Activated CD4-positive, CD25-positive, alpha-beta regulatory T cell treated with anti-CD3 and anti-CD28 coated beads, Interleukin-2, amount 50 U/mL, for 72 hours (primary cell): ENCODE results near the gene BECN2.
"Not testable (repeated sequence)": the region's sequence is repeated elsewhere in the genome, so short reads cannot be mapped to it uniquely, and the experiment has no call there.

ENCODE experiments used
- DNase-seq: peaks from one replicate; pipeline ENCODE4 v3.0.0; 2021

The BECN2 gene

DNA sequence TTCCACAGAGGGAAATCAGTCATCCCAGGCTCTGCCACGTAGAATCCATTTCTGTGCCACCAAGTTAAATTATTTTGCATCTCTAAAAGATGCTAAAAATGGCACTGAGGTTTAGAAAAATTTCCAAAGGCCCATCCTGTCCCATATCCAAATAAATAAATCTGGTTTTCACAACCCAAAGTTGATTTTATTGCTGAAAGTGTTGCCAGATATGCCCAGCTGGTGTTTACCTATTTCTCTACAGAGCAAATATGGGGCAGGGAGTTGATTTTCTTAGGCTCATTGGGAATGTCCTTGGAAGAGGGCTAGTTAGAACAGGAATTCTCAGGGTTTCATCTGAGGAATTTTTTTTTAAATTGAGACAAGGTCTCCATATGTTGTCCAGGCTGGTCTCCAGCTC lies 22.4 kb downstream of the BECN2 start:
- DNase-seq, result no peak

DNA sequence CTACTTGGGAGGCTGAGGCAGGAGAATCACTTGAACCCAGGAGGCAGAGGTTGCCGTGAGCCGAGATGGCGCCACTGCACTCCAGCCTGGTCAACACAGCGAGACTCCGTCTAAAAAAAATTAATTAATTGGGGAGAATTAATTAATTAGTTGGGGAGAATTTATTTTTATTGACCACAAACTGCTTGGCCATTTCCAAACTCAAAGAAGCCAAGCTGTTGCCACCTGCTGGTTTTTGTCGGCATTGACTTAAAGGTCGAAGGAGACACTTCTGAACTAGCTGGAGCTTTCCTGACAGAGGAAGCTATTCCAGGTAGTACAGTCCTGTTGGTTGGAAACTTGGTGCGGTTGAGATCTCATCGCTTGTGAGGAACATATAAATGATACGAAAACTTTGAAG lies 28.2 kb downstream of the BECN2 start:
- no peak for DNase-seq

DNA sequence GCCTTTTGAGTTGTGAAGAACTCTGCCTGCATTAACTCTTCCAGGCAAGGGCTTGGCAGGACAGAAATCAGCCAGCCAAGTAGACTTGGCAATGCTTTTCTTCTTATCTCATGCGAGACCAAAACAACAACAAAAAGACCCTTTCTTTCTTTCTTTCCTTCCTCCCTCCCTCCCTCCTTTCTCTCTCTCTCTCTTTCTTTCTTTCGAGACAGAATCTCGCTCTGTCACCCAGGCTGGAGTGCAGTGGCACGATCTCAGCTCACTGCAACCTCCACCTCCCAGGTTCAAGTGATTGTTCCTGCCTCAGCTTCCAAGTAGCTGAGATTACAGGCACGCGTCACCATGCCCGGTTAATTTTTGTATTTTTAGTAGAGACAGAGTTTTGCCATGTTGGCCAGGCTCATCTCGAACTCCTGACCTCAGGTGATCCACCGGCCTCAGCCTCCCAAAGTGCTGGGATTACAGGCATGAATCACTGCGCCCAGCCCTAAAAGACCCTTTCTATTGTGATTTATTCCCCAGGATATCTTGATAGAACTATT lies 30.9 kb downstream of the BECN2 start:
- not testable (repeated sequence) for DNase-seq

DNA sequence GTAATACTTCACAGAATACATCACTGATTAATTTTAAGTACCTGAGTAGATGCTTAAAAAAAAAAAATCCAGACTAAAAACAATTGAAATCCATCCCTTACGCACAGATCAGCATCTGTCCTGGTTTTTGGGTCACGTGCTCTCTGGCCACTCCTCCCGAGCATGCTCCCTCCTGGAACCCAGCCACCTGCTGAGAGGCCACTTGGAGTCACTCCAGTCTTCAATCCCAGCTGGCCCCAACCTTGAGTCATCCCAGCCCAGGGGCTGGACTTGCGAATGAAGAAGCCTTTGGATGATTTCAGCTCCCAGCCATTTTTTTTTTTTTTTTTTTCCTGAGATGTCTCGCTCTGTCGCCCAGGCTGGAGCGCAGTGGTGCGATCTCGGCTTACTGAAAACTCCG lies 32.5 kb downstream of the BECN2 start:
- DNase-seq, result no peak

DNA sequence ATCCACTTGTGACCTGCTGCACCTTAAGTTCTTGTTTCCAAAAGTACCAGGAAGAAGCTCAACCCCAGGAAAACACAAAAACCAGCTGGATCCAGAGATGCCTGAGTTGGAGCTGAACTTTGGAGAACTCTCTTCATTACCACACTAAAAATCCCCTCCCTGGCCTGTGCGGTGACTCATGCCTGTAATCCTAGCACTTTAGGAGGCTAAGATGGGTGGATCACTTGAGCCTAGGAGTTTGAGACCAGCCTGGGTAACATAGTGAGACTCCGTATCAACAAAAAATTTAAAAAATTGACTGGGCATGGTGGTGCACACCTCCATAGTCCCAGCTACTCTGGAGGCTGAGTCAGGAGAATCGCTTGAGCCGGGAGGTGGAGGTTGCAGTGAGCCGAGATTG lies 35.2 kb downstream of the BECN2 start:
- no peak for DNase-seq

DNA sequence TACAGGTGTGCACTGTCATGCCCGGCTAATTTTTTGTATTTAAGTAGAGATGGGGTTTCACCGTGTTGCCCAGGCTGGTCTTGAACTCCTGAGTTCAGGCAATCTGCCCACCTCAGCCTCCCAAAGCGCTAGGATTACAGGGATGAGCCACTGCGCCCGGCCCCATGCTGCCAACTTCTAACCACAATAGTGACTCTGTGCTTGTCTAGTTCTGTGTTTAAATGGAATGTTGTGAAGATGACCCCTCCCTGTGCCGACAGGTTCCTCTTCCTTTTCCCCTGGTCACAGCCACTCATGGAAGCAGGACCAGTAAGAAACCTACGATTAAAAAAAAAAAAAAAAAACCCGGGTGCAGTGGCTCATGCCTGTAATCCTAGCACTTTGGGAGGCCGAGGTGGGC lies 36.6 kb downstream of the BECN2 start:
- DNase-seq, result no peak

DNA sequence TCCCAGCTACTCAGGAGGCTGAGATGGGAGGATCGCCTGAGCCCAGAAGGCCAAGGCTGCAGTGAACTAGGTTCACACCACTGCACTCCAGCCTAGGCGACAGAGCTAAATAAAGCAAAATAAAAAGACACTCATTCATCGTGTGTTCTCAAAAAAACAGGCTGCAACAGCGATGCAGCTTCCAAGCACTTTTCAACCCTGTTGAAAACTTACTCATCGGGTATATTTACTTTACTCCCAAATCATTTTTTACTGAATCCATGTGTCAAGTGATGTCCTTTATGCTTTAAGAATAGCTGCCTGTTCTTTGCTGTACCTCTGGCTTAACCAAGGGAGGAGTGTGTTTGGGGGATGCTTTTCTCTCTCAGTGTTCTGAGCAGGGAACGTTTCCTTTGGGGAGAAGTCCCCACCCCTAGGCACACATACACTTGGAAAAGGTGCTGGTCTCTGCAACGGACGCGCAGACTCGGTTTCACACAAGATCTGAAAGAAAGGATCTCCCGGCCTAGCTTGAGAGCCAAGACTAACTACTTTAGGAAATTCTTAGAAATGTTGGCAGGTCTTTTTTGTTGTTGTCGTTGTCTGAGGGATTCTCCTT lies 39.9 kb downstream of the BECN2 start:
- DNase-seq, result no peak

DNA sequence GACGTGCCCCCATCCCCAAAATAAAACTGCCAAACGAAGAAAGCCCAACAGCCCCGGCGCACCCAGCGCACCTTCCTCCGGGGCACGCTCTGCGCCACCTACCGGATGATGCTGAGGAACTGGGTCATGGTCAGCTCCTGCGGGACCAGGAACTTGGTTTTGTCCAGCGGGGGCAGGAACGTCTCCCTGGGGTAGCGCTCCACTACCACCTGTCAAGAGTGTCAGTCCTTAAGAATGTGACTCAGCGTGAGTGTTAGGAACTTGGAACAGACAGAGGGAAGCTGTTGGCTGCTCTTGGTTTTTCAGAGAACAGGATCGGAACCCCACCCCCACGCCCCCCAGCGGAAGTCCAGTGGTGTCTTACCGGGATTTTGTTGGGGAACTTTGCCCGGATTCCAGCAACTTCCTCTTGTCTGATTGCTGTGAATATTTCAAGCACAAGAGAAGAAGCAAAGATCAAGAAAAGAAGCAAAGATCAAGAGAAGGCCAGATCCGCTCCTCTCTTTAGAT lies 40.9 kb downstream of the BECN2 start:
- DNase-seq, result peak; percentile 52

DNA sequence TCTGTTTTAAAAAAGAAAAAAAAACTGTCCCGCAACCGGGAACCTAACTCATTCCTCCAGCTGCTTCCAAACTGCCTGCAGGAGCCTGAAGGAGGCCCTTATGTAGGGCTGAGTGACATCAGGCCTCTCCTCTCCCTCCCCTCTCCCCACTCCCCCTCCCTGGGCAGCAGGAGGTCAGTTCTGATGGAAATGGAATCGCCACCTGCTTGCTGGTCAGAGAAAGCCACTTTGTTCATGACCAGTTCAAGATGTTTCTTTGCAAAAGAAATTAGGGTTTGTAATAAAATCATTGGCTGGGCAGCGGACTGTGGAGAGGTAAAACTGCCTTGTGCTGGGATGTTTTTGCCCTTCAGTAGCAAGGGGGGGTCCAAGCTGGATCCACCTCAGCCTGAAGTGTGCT lies 41.5 kb downstream of the BECN2 start, which contains the start of gene MAP1LC3C:
Gene MAP1LC3C (minus strand): TSS at position 73 of the 400 bp plus-strand sequence. CDS start 90 bp downstream, outside the sequence.
- no peak for DNase-seq

DNA sequence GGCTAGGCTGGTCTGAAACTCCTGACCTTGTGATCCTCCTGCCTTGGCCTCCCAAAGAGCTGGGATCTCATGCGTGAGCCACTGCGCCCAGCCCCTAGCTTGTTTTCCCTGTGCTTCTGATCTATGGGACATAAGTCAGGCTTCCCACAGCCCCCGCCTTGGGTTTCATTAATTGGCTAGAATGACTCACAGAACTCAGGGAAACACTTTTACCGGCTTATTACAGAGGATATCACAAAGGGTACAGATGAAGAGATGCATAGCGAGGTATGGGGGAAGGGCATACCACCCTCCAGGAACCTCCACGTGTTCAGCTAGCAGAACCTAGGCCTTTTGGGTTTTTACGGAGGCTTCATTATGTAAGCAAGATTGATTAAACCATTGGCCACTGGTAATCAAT lies 42.9 kb downstream of the BECN2 start:
- DNase-seq, result no peak

DNA sequence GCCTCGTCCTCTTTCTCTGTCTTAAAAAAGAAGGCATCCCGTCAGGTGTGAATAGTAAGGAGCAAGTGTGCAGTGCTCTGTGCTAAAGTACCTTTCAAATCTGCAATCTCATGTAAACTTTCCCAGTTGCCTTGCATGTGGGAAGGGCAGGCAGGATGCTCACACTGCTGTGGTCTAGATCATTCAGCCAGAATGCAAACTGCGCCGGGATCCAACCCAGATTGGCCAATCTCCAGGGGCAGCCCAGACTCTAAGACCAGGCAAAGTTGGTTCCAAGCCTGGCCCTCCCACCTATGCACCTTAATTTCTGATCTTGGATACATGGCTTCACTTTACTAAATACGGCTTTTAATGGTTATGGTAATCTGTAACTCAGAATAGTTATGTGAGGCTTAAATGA lies 44.5 kb downstream of the BECN2 start:
- no peak for DNase-seq

DNA sequence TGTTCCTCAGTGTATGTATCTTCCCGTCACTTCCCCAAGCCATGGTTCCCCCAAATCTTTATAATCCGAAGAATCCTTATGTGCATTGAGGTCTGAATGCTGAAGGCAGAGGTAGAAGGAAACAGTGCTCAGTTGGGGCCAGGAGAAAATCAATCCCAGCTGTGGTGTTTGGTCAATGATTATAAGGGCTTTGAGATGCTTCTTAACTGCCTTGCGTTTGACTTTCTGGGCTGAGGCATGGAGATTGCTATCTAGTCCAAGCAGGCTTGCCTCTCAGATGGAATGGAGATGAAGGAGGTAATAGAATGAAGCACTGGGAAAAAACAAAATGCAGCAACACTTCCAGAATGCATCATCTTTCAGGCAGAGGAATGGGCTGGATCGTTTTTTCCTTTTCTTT lies 44.9 kb downstream of the BECN2 start:
- DNase-seq, result no peak

DNA sequence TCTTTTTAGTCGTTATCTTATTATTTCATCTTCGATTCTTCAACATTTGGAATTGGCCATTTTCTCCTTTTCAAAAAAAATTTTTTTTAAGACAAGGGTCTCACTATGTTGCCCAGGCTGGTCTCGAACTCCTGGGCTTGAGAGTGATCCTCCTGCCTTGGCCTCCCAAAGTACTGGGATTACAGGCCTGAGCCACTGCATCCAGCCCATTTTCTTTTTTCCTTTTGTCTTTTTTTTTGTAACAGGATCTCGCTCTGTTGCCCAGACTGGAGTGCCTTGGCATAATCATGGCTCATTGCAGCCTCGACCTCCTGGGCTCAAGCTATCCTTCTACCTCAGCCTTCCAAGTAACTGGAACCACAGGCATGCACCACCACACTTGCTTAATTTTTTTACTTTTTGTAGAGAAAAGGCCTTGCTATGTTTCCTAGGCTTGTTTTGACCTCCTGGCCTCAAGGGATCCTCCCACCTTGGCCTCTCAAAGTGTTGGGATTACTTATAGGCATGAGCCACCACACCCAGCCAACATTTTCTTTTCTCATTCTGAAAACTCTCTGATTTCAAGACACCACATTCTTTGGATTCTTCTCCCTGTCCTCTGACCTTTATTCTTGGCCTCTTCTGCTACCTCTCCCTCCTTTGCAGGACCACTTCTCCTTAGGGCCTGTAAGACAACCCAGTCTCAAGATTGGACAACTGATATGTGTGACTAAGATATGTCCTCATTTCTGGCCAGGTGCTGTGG lies 47.4 kb downstream of the BECN2 start:
- no peak for DNase-seq

DNA sequence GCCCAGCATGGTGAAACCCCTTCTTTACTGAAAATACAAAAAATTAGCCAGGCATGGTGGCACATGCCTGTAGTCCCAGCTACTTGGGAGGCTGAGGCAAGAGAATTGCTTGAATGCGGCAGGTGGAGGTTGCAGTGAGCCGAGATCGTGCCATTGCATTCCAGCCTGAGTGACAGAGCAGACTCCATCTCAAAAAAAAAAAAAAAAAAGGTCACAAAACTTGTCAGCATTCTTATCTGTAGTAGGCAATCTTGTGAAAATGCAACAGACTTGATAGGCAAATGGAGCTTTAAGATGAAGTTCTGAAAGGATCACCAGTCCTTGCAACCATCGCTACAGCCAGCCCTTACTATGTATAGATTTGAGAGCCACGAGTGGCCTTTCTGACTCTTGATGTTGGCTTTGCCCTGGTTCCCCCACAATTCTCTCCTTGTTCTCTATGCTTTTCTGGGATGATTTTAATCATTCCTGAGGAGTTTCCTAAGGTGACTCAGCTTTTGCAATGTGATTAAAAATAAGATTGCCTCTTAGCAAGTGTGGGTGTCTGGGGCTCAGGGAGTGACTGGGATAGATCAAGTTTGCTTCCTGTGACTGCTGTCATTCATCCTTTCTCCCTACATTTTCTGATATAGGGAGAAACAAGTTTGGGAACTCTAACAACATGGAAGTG lies 48.4 kb downstream of the BECN2 start:
- no peak for DNase-seq

DNA sequence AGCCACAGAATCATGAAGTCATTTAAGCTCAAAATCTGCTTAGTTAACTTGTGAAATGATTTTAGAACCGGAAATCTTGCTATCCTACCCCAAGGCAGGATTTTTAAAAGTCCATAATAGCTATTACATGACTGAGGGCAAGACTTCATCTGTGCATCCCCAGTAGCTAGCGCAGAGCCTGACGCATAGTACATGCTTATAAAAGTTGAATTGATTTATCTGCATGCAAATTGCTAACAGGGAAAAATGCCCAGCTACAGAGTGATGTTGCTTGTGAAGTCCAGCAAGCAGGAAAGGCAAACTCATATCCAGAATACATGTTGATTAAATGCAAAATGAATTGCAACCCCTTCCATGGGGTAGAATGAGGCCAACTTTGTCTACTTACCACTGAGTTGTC lies 49.4 kb downstream of the BECN2 start:
- DNase-seq, result no peak
